Ishikawa (cell line): ENCODE data around the gene SNX1.

Source experiments
- CREB1 ChIP-seq: IDR thresholded peaks from 2 replicates; pipeline ENCODE4 v1.6.1; 2012; ENCODE audit warnings: low read depth
- EGR1 ChIP-seq: IDR thresholded peaks from 2 replicates; pipeline ENCODE4 v1.6.1; 2012
- EP300 ChIP-seq: IDR thresholded peaks from 2 replicates; pipeline ENCODE4 v1.6.1; 2012; ENCODE audit warnings: borderline replicate concordance
- FOXM1 ChIP-seq: IDR thresholded peaks from 2 replicates; pipeline ENCODE4 v1.6.1; 2012; ENCODE audit warnings: low read depth, borderline replicate concordance
- MAX ChIP-seq: IDR thresholded peaks from 2 replicates; pipeline ENCODE4 v1.6.1; 2012
- NFIC ChIP-seq: IDR thresholded peaks from 2 replicates; pipeline ENCODE4 v1.6.1; 2012
- RAD21 ChIP-seq: IDR thresholded peaks from 2 replicates; pipeline ENCODE4 v1.6.1; 2012; ENCODE audit warnings: low read depth
- TAF1 ChIP-seq: IDR thresholded peaks from 2 replicates; pipeline ENCODE4 v1.6.1; 2012; ENCODE audit warnings: low read depth, mild to moderate bottlenecking
- TCF12 ChIP-seq: IDR thresholded peaks from 2 replicates; pipeline ENCODE4 v1.6.1; 2012; ENCODE audit warnings: low read depth

- TF ChIP-seq RAD21 (no peak), MAX (no peak), EGR1 (no peak), EP300 (no peak), TAF1 (no peak), NFIC (no peak), CREB1 (no peak), FOXM1 (no peak), TCF12 (no peak)
Observed at GRCh38 chr15:64111679-64112050, 15.9 kb downstream of the SNX1 start.
